SJCRH30 (cell line): ENCODE data around the gene CAB39L. TPM values are rescaled to one million over a fixed set of nuclear protein-coding genes. Genes with fewer than 3 reads are reported as not detected.

Experiments
- DNase-seq, 2 experiments: peaks; one replicate each; pipeline ENCODE4 v3.0.0-alpha.2; 2015 to 2020
- H3K27ac ChIP-seq: fragments of 250-450 bp; sonication (Bioruptor Pico); 2 replicates; pipeline ENCODE4 v1.5.1; 2020; ENCODE audit warnings: mild to moderate bottlenecking, moderate library complexity
- H3K27me3 ChIP-seq: fragments of 250-450 bp; sonication (Bioruptor Pico); 2 replicates; pipeline ENCODE4 v1.5.1; 2020; ENCODE audit warnings: mild to moderate bottlenecking, moderate library complexity
- H3K36me3 ChIP-seq: fragments of 250-450 bp; sonication (Bioruptor Pico); 2 replicates; pipeline ENCODE4 v1.5.1; 2020; ENCODE audit warnings: mild to moderate bottlenecking, moderate library complexity
- H3K4me1 ChIP-seq: fragments of 250-450 bp; sonication (Bioruptor Pico); 2 replicates; pipeline ENCODE4 v1.5.1; 2020; ENCODE audit warnings: mild to moderate bottlenecking, moderate library complexity
- H3K4me3 ChIP-seq: fragments of 250-450 bp; sonication (Bioruptor Pico); 2 replicates; pipeline ENCODE4 v1.5.1; 2020; ENCODE audit warnings: mild to moderate bottlenecking, moderate library complexity
- H3K9me3 ChIP-seq: fragments of 250-450 bp; sonication (Bioruptor Pico); replicated peaks from 2 replicates; pipeline ENCODE4 v1.5.1; 2020; ENCODE audit warnings: mild to moderate bottlenecking, moderate library complexity
- total RNA-seq: library from RNA; depleted of rRNA; stranded (reverse); fragments of >200 nt; shearing (Covaris generic); gene quantifications from 2 replicates; pipeline ENCODE4 v1.2.3, GENCODE V29; 2014

Gene CAB39L
- total RNA-seq, 1 experiment from 2014 or later: 2.4 TPM

GRCh38 chr13:49308097-49308875 lies 135.6 kb downstream of the CAB39L start:
- Histone ChIP-seq H3K9me3 (no peaks in the 10 kb centered on the region), H3K27ac (no peak overlapping the region), H3K36me3 (no peaks in the 10 kb centered on the region), H3K4me1 (no peaks in the 10 kb centered on the region), H3K27me3 (no peaks in the 10 kb centered on the region), H3K4me3 (no peak overlapping the region)
- DNase-seq: no peak

DNA sequence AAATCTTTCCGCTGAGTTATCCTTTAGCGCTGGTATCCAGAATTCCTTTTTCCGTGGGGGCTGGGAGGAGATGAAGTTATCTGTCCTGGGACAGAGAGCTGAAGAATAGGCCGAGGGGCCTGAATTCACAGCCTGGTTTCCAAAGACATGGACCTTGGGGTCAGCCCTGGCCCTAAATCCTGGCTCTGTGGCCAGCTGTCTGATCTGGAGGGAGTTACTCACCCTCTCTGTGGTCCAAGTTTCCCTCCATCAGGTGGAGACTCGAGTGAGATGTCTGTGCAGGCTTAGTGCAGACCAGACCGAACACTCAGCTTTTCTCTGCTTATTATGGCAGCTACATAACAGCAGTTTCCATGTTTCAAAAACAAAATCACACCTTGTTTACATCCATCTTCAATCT lies 136.5 kb downstream of the CAB39L start:
- Histone ChIP-seq H3K9me3 (no peaks in the 10 kb centered on the region), H3K4me1 (no peaks in the 10 kb centered on the region), H3K27me3 (no peaks in the 10 kb centered on the region), H3K4me3 (no peak overlapping the region), H3K27ac (no peak overlapping the region), H3K36me3 (no peaks in the 10 kb centered on the region)
- DNase-seq: no peak

- DNase-seq: peak in 1 of 2 experiments; percentile 31
- H3K36me3 ChIP-seq: no peaks in the 10 kb centered on the region
- H3K27ac ChIP-seq: no peak overlapping the region
- H3K4me1 ChIP-seq: no peaks in the 10 kb centered on the region
- no peak overlapping the region for H3K4me3 ChIP-seq
- no peaks in the 10 kb centered on the region for H3K27me3 ChIP-seq
- no peaks in the 10 kb centered on the region for H3K9me3 ChIP-seq
These were observed 138.0 kb downstream of the CAB39L start for GRCh38 chr13:49305792-49306425.

DNA sequence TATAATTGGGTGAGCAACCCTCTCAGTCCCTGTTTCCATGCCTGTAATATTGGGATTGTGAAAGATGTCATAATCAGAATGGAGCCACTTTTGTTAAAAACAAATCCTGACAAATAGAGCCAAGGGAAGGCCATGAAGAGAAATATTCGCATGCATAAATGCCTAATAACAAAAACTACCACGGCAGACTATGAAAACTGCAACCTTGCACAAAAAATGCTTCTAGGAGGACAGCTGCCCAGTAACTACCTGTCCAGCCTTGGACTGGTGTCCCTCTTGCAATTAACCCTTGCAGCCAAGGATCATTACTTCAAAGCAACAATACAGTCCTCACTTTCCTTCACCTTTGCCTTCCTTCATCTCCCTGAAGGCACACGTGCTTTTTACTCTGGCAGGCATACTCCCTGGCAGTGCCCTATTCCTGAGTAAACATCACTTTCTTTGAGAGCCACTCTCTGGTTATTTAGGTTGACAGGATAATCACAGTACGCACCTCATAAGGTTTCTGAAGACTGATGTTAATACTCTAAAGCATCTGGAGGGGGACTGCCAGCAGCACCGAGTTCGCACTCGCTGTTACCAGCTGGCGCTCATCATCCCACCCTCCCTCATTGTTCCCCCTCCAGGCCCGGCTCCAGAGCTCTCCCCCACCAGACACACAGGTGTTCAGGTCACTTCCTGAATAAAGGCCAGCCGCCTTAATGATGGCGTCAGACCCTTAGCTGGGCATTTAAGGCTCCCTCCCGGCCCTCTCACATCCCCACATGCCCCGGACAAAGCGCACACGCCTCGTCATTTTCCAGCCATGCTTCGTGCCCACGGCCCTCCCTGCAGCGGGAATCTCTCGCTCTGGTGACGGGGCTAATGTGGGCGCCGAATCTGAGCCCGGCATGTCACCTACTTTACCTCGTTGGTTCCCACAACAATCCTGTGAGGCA lies 138.8 kb downstream of the CAB39L start:
- Histone ChIP-seq H3K4me3 (no peak overlapping the region), H3K36me3 (no peaks in the 10 kb centered on the region), H3K27ac (no peak overlapping the region), H3K4me1 (no peaks in the 10 kb centered on the region), H3K27me3 (no peaks in the 10 kb centered on the region), H3K9me3 (no peaks in the 10 kb centered on the region)
- no peak for DNase-seq

DNA sequence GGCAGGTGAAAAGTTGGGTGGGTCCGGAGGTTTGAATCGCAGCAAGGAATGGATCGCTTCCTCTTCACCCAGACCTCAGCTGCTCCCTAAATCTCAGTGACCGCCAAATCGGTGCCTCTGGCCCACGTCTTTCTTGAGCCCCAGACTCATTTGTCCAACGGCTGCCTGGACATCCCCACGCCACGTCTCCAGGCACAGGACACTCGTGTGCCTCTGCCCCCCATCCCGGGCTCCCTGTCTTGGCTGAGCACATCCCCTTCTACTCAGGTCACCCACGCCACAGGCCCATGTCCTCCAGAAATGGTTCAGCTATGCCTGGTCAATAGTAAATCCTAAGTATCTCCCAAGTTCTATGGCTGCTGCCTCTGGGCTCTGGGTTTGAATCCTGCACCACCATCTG lies 139.5 kb downstream of the CAB39L start:
- Histone ChIP-seq H3K4me1 (no peaks in the 10 kb centered on the region), H3K27me3 (no peaks in the 10 kb centered on the region), H3K27ac (no peak overlapping the region), H3K9me3 (no peaks in the 10 kb centered on the region), H3K4me3 (no peak overlapping the region), H3K36me3 (no peaks in the 10 kb centered on the region)
- no peak for DNase-seq

GRCh38 chr13:49303533-49304252 lies 140.2 kb downstream of the CAB39L start:
- Histone ChIP-seq H3K27me3 (no peaks in the 10 kb centered on the region), H3K4me1 (no peaks in the 10 kb centered on the region), H3K9me3 (no peaks in the 10 kb centered on the region), H3K27ac (no peak overlapping the region), H3K4me3 (no peak overlapping the region), H3K36me3 (no peaks in the 10 kb centered on the region)
- DNase-seq: peak in 1 of 2 experiments; percentile 39

- H3K4me1 ChIP-seq: no peaks in the 10 kb centered on the region
- H3K27ac ChIP-seq: no peak overlapping the region
- no peaks in the 10 kb centered on the region for H3K9me3 ChIP-seq
- no peaks in the 10 kb centered on the region for H3K27me3 ChIP-seq
- no peaks in the 10 kb centered on the region for H3K36me3 ChIP-seq
- no peak for DNase-seq
- no peak overlapping the region for H3K4me3 ChIP-seq
These were observed 141.0 kb downstream of the CAB39L start for GRCh38 chr13:49302817-49303216.

DNA sequence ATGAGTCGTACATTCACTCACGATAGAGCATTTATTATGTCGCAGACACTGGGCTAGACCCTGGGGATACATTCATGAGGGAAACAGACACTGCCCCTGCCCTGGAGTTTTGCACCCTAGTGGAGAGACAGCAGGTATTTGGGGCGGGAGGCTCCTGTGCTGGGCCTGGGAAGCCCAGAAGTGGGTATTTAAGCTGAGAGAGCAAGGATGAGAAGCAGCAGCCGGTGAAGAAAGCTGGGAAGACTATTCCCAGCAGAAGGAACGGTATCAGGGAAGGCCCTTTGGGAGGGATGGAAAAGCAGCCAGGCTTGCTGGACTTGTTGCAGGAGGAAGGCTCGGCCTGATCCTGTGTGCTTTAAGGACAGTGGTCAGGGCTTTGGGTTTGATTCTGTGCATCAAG lies 141.6 kb downstream of the CAB39L start:
- H3K27ac ChIP-seq: no peak overlapping the region
- H3K4me3 ChIP-seq: no peak overlapping the region
- H3K36me3 ChIP-seq: no peaks in the 10 kb centered on the region
- H3K4me1 ChIP-seq: no peaks in the 10 kb centered on the region
- no peaks in the 10 kb centered on the region for H3K27me3 ChIP-seq
- no peak for DNase-seq
- H3K9me3 ChIP-seq: no peaks in the 10 kb centered on the region

DNA sequence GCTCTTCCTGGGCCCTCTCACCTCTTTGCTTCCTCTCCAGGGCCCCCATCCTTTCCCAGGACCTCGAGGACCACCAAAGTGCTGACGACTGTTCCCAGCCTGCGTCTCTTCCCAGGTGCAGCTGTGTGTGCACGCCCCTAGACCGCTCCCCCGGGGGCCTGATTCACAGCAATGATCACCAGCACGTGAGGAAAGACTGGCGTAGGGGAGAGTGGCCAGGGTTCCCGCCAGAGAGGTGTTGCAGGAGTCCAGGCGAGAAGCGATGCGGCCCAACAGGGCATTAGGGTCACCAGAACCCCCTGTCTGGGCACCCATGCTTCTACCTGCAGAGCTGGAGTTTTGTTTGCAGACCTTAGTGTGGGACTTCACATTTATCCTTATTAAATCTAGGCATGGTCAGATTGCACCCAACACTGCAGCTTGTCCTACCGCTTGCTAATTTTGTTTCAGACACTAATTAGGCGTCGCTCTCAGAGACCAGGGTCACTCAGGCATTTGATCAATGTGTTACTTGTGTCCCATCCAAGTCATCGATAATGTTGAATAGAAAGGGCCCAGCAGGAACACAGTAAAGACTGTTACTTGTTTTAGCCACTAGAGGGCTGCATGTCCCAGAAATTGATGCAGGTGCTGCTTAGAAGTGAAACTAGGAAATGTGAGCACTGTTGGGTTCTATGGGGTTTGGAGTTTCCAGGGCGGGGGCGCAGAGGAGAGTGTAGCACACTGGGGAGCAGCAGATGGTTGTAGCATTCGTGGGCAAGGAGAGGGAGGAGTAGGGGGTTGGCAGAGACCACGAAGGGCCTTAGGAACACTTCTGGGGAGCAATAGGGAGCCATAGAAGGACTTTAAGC lies 142.9 kb downstream of the CAB39L start:
- no peaks in the 10 kb centered on the region for H3K36me3 ChIP-seq
- no peaks in the 10 kb centered on the region for H3K27me3 ChIP-seq
- H3K4me1 ChIP-seq: no peaks in the 10 kb centered on the region
- peak; percentile 51 to 79 for DNase-seq
- no peaks in the 10 kb centered on the region for H3K9me3 ChIP-seq
- H3K27ac ChIP-seq: no peak overlapping the region
- no peak overlapping the region for H3K4me3 ChIP-seq

DNA sequence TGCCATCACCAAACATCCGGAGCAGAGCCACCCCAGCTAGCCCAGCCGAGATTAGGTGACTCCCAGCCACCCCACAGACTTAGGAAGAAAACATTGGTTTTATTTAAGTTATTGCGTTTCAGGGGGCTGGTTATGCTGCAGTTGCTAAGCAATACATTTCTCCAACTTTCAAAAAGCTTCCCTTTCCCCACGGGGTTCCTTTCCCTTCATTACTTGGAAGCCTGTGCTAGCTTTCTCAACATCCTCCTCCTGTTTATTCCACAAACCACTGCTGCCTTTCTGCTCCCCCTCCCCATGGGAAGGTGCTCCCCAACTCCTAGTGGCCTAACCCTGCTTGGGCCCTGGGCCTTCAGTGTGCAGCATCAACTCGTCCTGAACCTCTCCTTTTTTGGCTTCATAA lies 143.6 kb downstream of the CAB39L start:
- Histone ChIP-seq H3K27me3 (no peaks in the 10 kb centered on the region), H3K4me3 (no peak overlapping the region), H3K9me3 (no peaks in the 10 kb centered on the region), H3K4me1 (no peaks in the 10 kb centered on the region), H3K36me3 (no peaks in the 10 kb centered on the region), H3K27ac (no peak overlapping the region)
- no peak for DNase-seq

- DNase-seq: peak in 1 of 2 experiments; percentile 33
- Histone ChIP-seq H3K4me3 (no peak overlapping the region), H3K36me3 (no peaks in the 10 kb centered on the region), H3K4me1 (no peaks in the 10 kb centered on the region), H3K27ac (no peak overlapping the region), H3K9me3 (no peaks in the 10 kb centered on the region), H3K27me3 (no peaks in the 10 kb centered on the region)
These were observed 144.8 kb downstream of the CAB39L start for GRCh38 chr13:49298903-49299605.

- Histone ChIP-seq H3K27ac (no peak overlapping the region), H3K4me3 (no peak overlapping the region), H3K9me3 (no peaks in the 10 kb centered on the region), H3K27me3 (no peaks in the 10 kb centered on the region), H3K36me3 (no peaks in the 10 kb centered on the region), H3K4me1 (no peaks in the 10 kb centered on the region)
- no peak for DNase-seq
These were observed 145.4 kb downstream of the CAB39L start for GRCh38 chr13:49298416-49298815.

DNA sequence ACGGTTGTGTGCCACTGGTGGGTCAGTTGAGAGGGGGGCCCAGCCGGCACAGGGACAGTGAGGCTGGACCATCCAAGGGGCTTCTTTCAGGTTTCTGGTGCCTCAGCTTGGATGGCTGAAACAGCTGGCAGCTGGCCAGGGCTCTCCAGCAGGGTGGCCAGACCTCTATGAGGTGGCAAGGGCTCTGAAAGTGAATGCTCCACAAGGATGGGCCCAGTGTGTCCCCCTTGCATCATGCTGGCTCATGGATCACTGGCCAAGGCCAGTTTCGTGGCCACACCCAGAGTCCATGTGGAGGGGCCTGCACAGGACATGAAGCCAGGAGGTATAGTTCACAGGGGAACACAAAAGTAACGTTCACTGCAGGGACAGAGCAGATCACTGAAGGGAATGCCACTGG lies 146.5 kb downstream of the CAB39L start:
- Histone ChIP-seq H3K9me3 (no peaks in the 10 kb centered on the region), H3K4me1 (no peaks in the 10 kb centered on the region), H3K4me3 (no peak overlapping the region)

More for the DNA sequence above, 146.5 kb downstream of the CAB39L start:
- Histone ChIP-seq H3K27ac (no peak overlapping the region), H3K27me3 (no peaks in the 10 kb centered on the region), H3K36me3 (no peaks in the 10 kb centered on the region)
- DNase-seq: no peak
